MCF 10A (cell line): ENCODE measurements around the gene NR2F2. TPM values are rescaled to one million over a fixed set of nuclear protein-coding genes. Genes with fewer than 3 reads are reported as not detected.

Experiments
- BruUV-seq: library from RNA; stranded (reverse); fragments of 400-500 nt; replicated peaks from 2 replicates; lab custom pipeline; 2021; lab: Mats Ljungman, UMichigan
- CTCF ChIA-PET: fragments of 300-600 bp; sonication (Branson Sonifier 250); formaldehyde crosslinking; extraction: SDS; loops from one replicate; lab custom pipeline; 2021; ENCODE audit warnings: antibody characterized with exemption, inconsistent platforms; lab: Yijun Ruan, JAX
- POLR2A ChIA-PET: fragments of 300-600, 350-650 bp; sonication (Branson Sonifier 250); formaldehyde crosslinking; extraction: SDS; loops from one replicate; lab custom pipeline; 2020; ENCODE audit warnings: antibody characterized with exemption, inconsistent platforms; lab: Yijun Ruan, JAX
- DNase-seq: peaks from one replicate; pipeline ENCODE4 v3.0.0-alpha.2; 2018; ENCODE audit not compliant: unreplicated experiment
- H3K27ac Mint-ChIP-seq: one replicate; pipeline ENCODE4 v1.8.0; 2022; ENCODE audit warnings: mild to moderate bottlenecking, low read depth, mixed read lengths; ENCODE audit not compliant: unreplicated experiment
- H3K27me3 Mint-ChIP-seq: one replicate; pipeline ENCODE4 v1.8.0; 2022; ENCODE audit warnings: mixed read lengths; ENCODE audit not compliant: insufficient read depth, unreplicated experiment
- H3K36me3 Mint-ChIP-seq: one replicate; pipeline ENCODE4 v1.8.0; 2022; ENCODE audit warnings: mild to moderate bottlenecking, moderate library complexity, mixed read lengths; ENCODE audit not compliant: insufficient read depth, unreplicated experiment
- H3K4me1 Mint-ChIP-seq: one replicate; pipeline ENCODE4 v1.8.0; 2022; ENCODE audit warnings: mixed read lengths; ENCODE audit not compliant: insufficient read depth, unreplicated experiment
- H3K4me3 Mint-ChIP-seq: one replicate; pipeline ENCODE4 v1.8.0; 2022; ENCODE audit warnings: mild to moderate bottlenecking, moderate library complexity, mixed read lengths; ENCODE audit not compliant: unreplicated experiment
- H3K9me3 Mint-ChIP-seq: one replicate; pipeline ENCODE4 v1.8.0; 2022; ENCODE audit warnings: mixed read lengths; ENCODE audit not compliant: unreplicated experiment
- CTCF ChIP-seq: fragments of 200-600 bp; IDR thresholded peaks from one replicate; pipeline ENCODE4 v1.8.0; 2022; ENCODE audit warnings: antibody characterized with exemption, mild to moderate bottlenecking; ENCODE audit not compliant: unreplicated experiment
- intact Hi-C: fragments of 100-400 bp; cut with micrococcal nuclease; formaldehyde crosslinking; loops from 2 replicates; pipeline ENCODE4 v1.14.1; 2022
- total RNA-seq: library from RNA; stranded (reverse); gene quantifications from 2 replicates; pipeline ENCODE4 v1.2.3, GENCODE V29; 2022

Gene NR2F2
- total RNA-seq, 1 experiment from 2014 or later = 10.9 TPM

DNA sequence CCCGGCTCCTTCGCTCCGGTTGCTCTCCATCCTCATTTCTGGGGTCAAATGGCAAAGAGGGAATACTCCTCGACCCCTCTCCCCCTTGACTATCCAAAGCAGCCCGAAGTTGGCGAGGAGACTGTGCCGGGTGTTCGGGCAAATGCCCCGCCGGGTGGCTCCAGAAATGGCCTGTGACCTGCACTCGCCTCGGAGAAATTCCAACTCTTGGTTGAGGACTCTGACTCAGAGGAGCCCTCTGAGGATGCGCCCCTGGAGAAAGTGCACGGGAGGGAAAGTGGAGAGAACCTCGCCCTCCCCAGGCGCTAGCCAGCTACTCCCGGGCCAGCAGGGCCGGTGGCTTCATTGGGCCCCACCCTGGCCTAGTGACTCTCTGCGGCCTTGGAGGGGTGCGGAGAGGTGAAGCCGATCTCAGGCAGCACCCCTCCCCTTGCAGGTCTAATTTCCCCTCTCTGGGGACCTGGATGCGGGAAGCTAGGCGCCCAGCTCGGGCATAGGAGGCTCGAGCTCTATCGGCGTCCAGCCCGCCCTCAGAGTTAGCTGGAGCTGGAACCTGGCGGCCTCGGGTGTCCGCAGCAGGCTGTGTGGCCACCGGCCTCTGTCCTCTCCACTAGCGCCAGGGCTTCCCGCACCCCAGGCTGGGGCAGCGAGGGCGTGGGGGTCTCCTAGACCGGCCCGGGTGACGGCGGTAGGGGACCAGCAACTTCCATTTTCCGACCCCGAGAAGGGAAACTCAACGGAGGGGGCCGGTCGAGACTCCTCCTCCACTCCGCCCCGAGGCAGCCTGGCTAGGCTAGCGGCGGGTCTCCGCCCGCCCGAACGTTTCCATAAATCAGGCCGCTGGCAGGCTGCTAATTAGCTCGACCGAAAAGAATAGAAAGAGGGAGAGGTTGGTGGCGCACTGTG, 29.4 kb downstream of the NR2F2 start:
- no TSS peak for BruUV-seq
- TF ChIP-seq CTCF = no peak
- H3K27ac Mint-ChIP-seq = no peak overlapping the region
- no peaks in the 10 kb centered on the region for H3K9me3 Mint-ChIP-seq
- DNase-seq = no peak
- CTCF ChIA-PET = interaction anchor here (0.5 kb wide), 1 partner anchor 18 kb away, joined by 3 read pairs; no protein-coding TSS in a partner anchor
- POLR2A ChIA-PET = no interaction called here
- H3K4me3 Mint-ChIP-seq = no peak overlapping the region
- H3K4me1 Mint-ChIP-seq = peaks cover 5% of the 10 kb centered on the region
- no peaks in the 10 kb centered on the region for H3K27me3 Mint-ChIP-seq
- no peaks in the 10 kb centered on the region for H3K36me3 Mint-ChIP-seq
- intact Hi-C loops = no loop called here

- Mint-ChIP-seq H3K27ac (no peak overlapping the region), H3K9me3 (no peaks in the 10 kb centered on the region), H3K36me3 (peaks cover 5% of the 10 kb centered on the region), H3K4me1 (peaks cover 5% of the 10 kb centered on the region), H3K27me3 (no peaks in the 10 kb centered on the region), H3K4me3 (no peak overlapping the region)
- CTCF ChIA-PET = no interaction called here
- no TSS peak for BruUV-seq
- POLR2A ChIA-PET = interaction anchor here (1.0 kb wide), 1 partner anchor 33 kb away, joined by 3 read pairs; no protein-coding TSS in a partner anchor
- no peak for TF ChIP-seq CTCF
- no peak for DNase-seq
- intact Hi-C loops = no loop called here
Measured at GRCh38 chr15:96360581-96361308, 30.2 kb downstream of the NR2F2 start.

DNA sequence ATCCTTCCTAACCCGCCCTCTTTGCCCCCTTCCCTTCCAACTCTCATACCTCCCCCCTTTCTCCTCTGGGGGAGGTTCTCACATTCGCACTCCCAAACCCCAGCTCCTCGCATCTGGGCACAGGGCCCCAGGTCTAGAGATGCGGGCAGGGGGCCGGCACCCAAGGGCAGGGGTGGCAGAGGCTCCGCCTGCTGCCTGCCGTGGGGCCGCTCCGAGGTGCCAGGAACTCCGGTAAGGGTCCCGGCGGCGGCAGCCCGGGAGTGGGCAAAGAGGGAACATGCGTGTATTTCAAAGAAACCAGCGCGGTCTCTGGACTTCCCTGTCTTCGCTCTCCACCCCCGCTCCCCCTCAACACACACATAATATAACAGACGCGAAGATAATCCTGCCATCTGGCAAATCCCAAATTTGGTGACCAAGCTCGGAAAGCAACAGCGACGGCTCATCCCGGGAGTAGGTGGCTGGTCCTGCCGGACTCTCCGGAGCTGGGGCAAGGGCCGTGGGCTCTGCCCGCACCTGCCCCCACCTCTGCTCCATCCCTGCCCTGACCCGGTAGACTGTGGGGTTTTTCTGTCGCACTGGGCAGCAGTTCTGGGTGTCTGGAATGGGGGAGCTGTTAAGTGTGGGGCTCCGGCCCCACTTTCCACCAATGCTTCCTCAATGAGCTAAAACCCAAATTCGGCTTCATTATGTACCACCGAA, 31.0 kb downstream of the NR2F2 start:
- ChIA-PET POLR2A (interaction anchor here (0.6 to 1.0 kb wide), 2 partner anchors 34 to 872 kb away, joined by 3 read pairs; no protein-coding TSS in a partner anchor), CTCF (interaction anchor here (0.7 kb wide), 1 partner anchor 147 kb away, joined by 3 read pairs; no protein-coding TSS in a partner anchor)

More for the DNA sequence above, 31.0 kb downstream of the NR2F2 start:
- Mint-ChIP-seq H3K4me3 (no peak overlapping the region), H3K36me3 (peaks cover 6% of the 10 kb centered on the region), H3K27me3 (no peaks in the 10 kb centered on the region), H3K4me1 (peaks cover 3% of the 10 kb centered on the region), H3K9me3 (no peaks in the 10 kb centered on the region), H3K27ac (no peak overlapping the region)
- BruUV-seq = no TSS peak
- TF ChIP-seq CTCF = no peak
- intact Hi-C loops = no loop called here
- no peak for DNase-seq
